ENCODE data around the gene IGF2BP2.
"Not testable (repeated sequence)": the region's sequence is repeated elsewhere in the genome, so short reads cannot be mapped to it uniquely, and the experiment has no call there.

The IGF2BP2 gene

GRCh38 chr3:185639632-185640206, 185.1 kb downstream of the IGF2BP2 start:
- Histone ChIP-seq H3K27me3 (replicated peaks) (no peaks in the 10 kb centered on the region), H3K36me3 (replicated peaks) (peaks cover 16% of the 10 kb centered on the region), H3K4me3 (ENCODE audit: low read depth, low read length) (no peak overlapping the region), H3K27ac (no peak overlapping the region)
- TF ChIP-seq CTCF (IDR thresholded peaks at IDR 0.05; ENCODE audit: low read depth, low read length, missing control alignments) = no peak
- in situ Hi-C loops (cut with HindIII; ENCODE audit: low pct_ligation_motif_present, low sequenced_read_pairs) = no loop called here
- no peak for DNase-seq

- H3K27ac ChIP-seq; H3K27me3 ChIP-seq (replicated peaks); in situ Hi-C loops (cut with HindIII; ENCODE audit: low pct_ligation_motif_present, low sequenced_read_pairs): not testable (repeated sequence)
Measured at GRCh38 chr3:185638651-185639050, 186.2 kb downstream of the IGF2BP2 start.

GRCh38 chr3:185637388-185637787, 187.5 kb downstream of the IGF2BP2 start:
- in situ Hi-C loops (cut with HindIII; ENCODE audit: low pct_ligation_motif_present, low sequenced_read_pairs) = no loop called here
- DNase-seq = no peak
- H3K27me3 ChIP-seq (replicated peaks) = no peaks in the 10 kb centered on the region
- H3K4me3 ChIP-seq (ENCODE audit: low read depth, low read length) = no peak overlapping the region
- TF ChIP-seq CTCF (IDR thresholded peaks at IDR 0.05; ENCODE audit: low read depth, low read length, missing control alignments) = no peak
- peaks cover 6% of the 10 kb centered on the region for H3K36me3 ChIP-seq (replicated peaks)
- H3K27ac ChIP-seq = no peak overlapping the region

More at GRCh38 chr3:185638651-185639050, 186.2 kb downstream of the IGF2BP2 start:
- peaks cover 14% of the 10 kb centered on the region for H3K36me3 ChIP-seq (replicated peaks)
- not testable (repeated sequence) for H3K4me3 ChIP-seq (ENCODE audit: low read depth, low read length); DNase-seq

DNA sequence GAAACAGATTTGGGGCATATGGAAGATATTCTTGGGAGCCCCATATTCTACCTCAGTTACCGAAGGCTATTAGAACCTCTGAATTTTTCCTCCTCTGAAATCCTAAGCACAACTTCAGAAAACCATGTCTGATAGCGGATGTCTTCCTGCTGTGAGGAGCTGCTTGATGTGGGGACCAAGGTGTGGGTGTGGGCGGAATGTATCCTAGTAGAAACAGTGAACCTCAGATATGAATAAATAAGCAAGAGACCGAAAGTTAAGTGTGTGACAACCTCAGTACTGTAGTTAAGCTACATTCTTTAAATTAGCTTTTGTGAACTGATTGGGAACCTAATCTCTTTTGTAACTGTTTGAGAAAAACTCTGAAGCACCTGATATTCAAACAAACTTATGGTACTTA, 191.8 kb downstream of the IGF2BP2 start:
- Histone ChIP-seq H3K36me3 (replicated peaks) (peaks cover 11% of the 10 kb centered on the region), H3K27ac (no peak overlapping the region), H3K4me3 (ENCODE audit: low read depth, low read length) (no peak overlapping the region), H3K27me3 (replicated peaks) (no peaks in the 10 kb centered on the region)
- no peak for DNase-seq
- no peak for TF ChIP-seq CTCF (IDR thresholded peaks at IDR 0.05; ENCODE audit: low read depth, low read length, missing control alignments)
- in situ Hi-C loops (cut with HindIII; ENCODE audit: low pct_ligation_motif_present, low sequenced_read_pairs) = no loop called here

- Histone ChIP-seq H3K4me3 (ENCODE audit: low read depth, low read length) (no peak overlapping the region), H3K27me3 (replicated peaks) (no peaks in the 10 kb centered on the region), H3K27ac (no peak overlapping the region), H3K36me3 (replicated peaks) (peaks cover 18% of the 10 kb centered on the region)
- in situ Hi-C loops (cut with HindIII; ENCODE audit: low pct_ligation_motif_present, low sequenced_read_pairs) = no loop called here
- no peak for TF ChIP-seq CTCF (IDR thresholded peaks at IDR 0.05; ENCODE audit: low read depth, low read length, missing control alignments)
- no peak for DNase-seq
Measured at GRCh38 chr3:185631508-185632206, 193.2 kb downstream of the IGF2BP2 start.

DNA sequence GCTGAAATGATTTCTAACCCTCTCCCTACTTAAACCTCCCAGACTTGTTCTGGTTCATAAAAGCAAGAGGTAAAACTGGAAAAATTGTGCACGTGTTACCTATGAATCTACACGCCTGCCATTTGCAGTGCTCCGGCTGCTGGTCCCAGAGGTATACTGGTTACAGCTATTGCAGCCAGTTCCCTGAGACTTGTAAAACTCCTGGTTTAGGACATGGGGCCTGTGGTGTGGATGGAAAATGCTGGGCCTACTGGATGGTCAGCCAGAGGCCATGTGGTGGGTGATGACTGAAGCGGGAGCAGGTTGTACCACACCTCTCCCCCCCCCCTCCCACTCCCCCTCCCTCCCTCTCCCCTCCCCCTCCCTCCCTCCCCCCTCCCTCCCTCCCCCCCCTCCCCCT, 193.7 kb downstream of the IGF2BP2 start:
- Histone ChIP-seq H3K36me3 (replicated peaks) (peaks cover 23% of the 10 kb centered on the region), H3K27me3 (replicated peaks) (no peaks in the 10 kb centered on the region), H3K4me3 (ENCODE audit: low read depth, low read length) (no peak overlapping the region), H3K27ac (no peak overlapping the region)
- in situ Hi-C loops (cut with HindIII; ENCODE audit: low pct_ligation_motif_present, low sequenced_read_pairs) = no loop called here
- no peak for TF ChIP-seq CTCF (IDR thresholded peaks at IDR 0.05; ENCODE audit: low read depth, low read length, missing control alignments)
- no peak for DNase-seq

Measured in brain microvascular endothelial cell (primary cell).